ENCODE results near the gene SF3A1. TPM values are rescaled to one million over a fixed set of nuclear protein-coding genes. Genes with fewer than 3 reads are reported as not detected.

The SF3A1 gene
- total RNA-seq, 1 experiment from 2014 or later = 19.5 TPM

GRCh38 chr22:30291058-30291892 lies 65.4 kb downstream of the SF3A1 start:
- Histone ChIP-seq H3K9me3 (no peaks in the 10 kb centered on the region), H3K36me3 (no peaks in the 10 kb centered on the region; the same call in none of the 2 replicates), H3K27me3 (no peaks in the 10 kb centered on the region), H3K4me3 (no peak overlapping the region)
- peak; percentile 25 for DNase-seq

GRCh38 chr22:30290342-30291057 lies 66.2 kb downstream of the SF3A1 start:
- H3K9me3 ChIP-seq = no peaks in the 10 kb centered on the region
- no peak for DNase-seq
- no peaks in the 10 kb centered on the region for H3K27me3 ChIP-seq
- H3K36me3 ChIP-seq = no peaks in the 10 kb centered on the region; the same call in 1 of the 2 replicates
- no peak overlapping the region for H3K4me3 ChIP-seq

- no peak for DNase-seq
- H3K4me3 ChIP-seq = peak overlapping the region; percentile 69
- H3K9me3 ChIP-seq = no peaks in the 10 kb centered on the region
- H3K36me3 ChIP-seq = no peaks in the 10 kb centered on the region; the same call in 1 of the 2 replicates
- H3K27me3 ChIP-seq = no peaks in the 10 kb centered on the region
Measured at GRCh38 chr22:30289980-30290313, 66.7 kb downstream of the SF3A1 start.

GRCh38 chr22:30289141-30289979 lies 67.3 kb downstream of the SF3A1 start, which contains the start of gene CASTOR1:
TSS of gene CASTOR1 (minus strand) at chr22:30289505. CDS start at chr22:30289497, 8 bp downstream.
- Histone ChIP-seq H3K9me3 (no peaks in the 10 kb centered on the region), H3K36me3 (no peaks in the 10 kb centered on the region; the same call in 1 of the 2 replicates), H3K4me3 (peak within 1 kb of the TSS; percentile 69), H3K27me3 (no peaks in the 10 kb centered on the region)
- DNase-seq = peak; percentile 96

- Histone ChIP-seq H3K36me3 (no peaks in the 10 kb centered on the region; the same call in 1 of the 2 replicates), H3K4me3 (peak overlapping the region; percentile 69), H3K9me3 (no peaks in the 10 kb centered on the region), H3K27me3 (no peaks in the 10 kb centered on the region)
- no peak for DNase-seq
Measured at GRCh38 chr22:30288419-30289140, 68.1 kb downstream of the SF3A1 start.

- Histone ChIP-seq H3K36me3 (no peaks in the 10 kb centered on the region; the same call in 1 of the 2 replicates), H3K27me3 (no peaks in the 10 kb centered on the region), H3K4me3 (no peak overlapping the region; the same call in 1 of the 2 replicates), H3K9me3 (no peaks in the 10 kb centered on the region)
- peak; percentile 93 for DNase-seq
Measured at GRCh38 chr22:30287648-30288418, 68.9 kb downstream of the SF3A1 start.

- Histone ChIP-seq H3K27me3 (no peaks in the 10 kb centered on the region), H3K4me3 (no peak overlapping the region), H3K36me3 (no peaks in the 10 kb centered on the region), H3K9me3 (no peaks in the 10 kb centered on the region)
- DNase-seq = peak; percentile 65
Measured at GRCh38 chr22:30286813-30287647, 69.7 kb downstream of the SF3A1 start.

- Histone ChIP-seq H3K9me3 (no peaks in the 10 kb centered on the region), H3K4me3 (no peak overlapping the region), H3K27me3 (no peaks in the 10 kb centered on the region), H3K36me3 (no peaks in the 10 kb centered on the region)
- no peak for DNase-seq
Measured at GRCh38 chr22:30286331-30286730, 70.4 kb downstream of the SF3A1 start.

GRCh38 chr22:30285846-30286200 lies 70.9 kb downstream of the SF3A1 start:
- H3K36me3 ChIP-seq = no peaks in the 10 kb centered on the region
- no peak overlapping the region for H3K4me3 ChIP-seq
- no peak for DNase-seq
- H3K27me3 ChIP-seq = no peaks in the 10 kb centered on the region
- H3K9me3 ChIP-seq = no peaks in the 10 kb centered on the region

GRCh38 chr22:30285176-30285845 lies 71.4 kb downstream of the SF3A1 start:
- Histone ChIP-seq H3K36me3 (no peaks in the 10 kb centered on the region), H3K4me3 (no peak overlapping the region), H3K9me3 (no peaks in the 10 kb centered on the region), H3K27me3 (no peaks in the 10 kb centered on the region)
- no peak for DNase-seq

GRCh38 chr22:30284666-30285065 lies 72.0 kb downstream of the SF3A1 start:
- Histone ChIP-seq H3K36me3 (no peaks in the 10 kb centered on the region), H3K4me3 (no peak overlapping the region), H3K9me3 (no peaks in the 10 kb centered on the region), H3K27me3 (no peaks in the 10 kb centered on the region)
- no peak for DNase-seq

GRCh38 chr22:30284172-30284571 lies 72.5 kb downstream of the SF3A1 start:
- no peak for DNase-seq
- Histone ChIP-seq H3K36me3 (no peaks in the 10 kb centered on the region), H3K9me3 (no peaks in the 10 kb centered on the region), H3K27me3 (no peaks in the 10 kb centered on the region), H3K4me3 (no peak overlapping the region)

- H3K4me3 ChIP-seq = no peak overlapping the region
- DNase-seq = no peak
- no peaks in the 10 kb centered on the region for H3K27me3 ChIP-seq
- no peaks in the 10 kb centered on the region for H3K9me3 ChIP-seq
- no peaks in the 10 kb centered on the region for H3K36me3 ChIP-seq
Measured at GRCh38 chr22:30283342-30283741, 73.4 kb downstream of the SF3A1 start.

GRCh38 chr22:30282616-30283046 lies 74.1 kb downstream of the SF3A1 start:
- Histone ChIP-seq H3K9me3 (no peaks in the 10 kb centered on the region), H3K27me3 (no peaks in the 10 kb centered on the region), H3K36me3 (no peaks in the 10 kb centered on the region), H3K4me3 (no peak overlapping the region)
- no peak for DNase-seq

All from MG63 (cell line).